Panc1 (cell line): ENCODE measurements around the gene FGGY. TPM values are rescaled to one million over a fixed set of nuclear protein-coding genes. Genes with fewer than 3 reads are reported as not detected.

Experiments
- ATAC-seq: fragments of 200-7000 bp; cut with Tn5 transposase; 2 replicates; pipeline ENCODE4 v1.9.1; 2020; ENCODE audit warnings: mild to moderate bottlenecking, moderate library complexity
- BruUV-seq: library from RNA; stranded (reverse); fragments of 400-500 nt; replicated peaks from 2 replicates; lab custom pipeline; 2021; lab: Mats Ljungman, UMichigan
- CTCF ChIA-PET: fragments of 300-600 bp; sonication (Branson Sonifier 250); formaldehyde crosslinking; loops from one replicate; lab custom pipeline; 2022; ENCODE audit warnings: antibody characterized with exemption; lab: Charles Lee
- POLR2A ChIA-PET: fragments of 300-600 bp; sonication (Branson Sonifier 250); formaldehyde crosslinking; loops from one replicate; lab custom pipeline; 2022; ENCODE audit warnings: antibody characterized with exemption; lab: Charles Lee
- DNase-seq: peaks from one replicate; pipeline ENCODE4 v3.0.0-alpha.2; 2010; ENCODE audit warnings: low read depth, low spot score
- H3K27ac ChIP-seq: 2 replicates; pipeline ENCODE4 v1.5.1; 2011; ENCODE audit warnings: mild to moderate bottlenecking, low read length, inconsistent platforms
- H3K27me3 ChIP-seq: fragments of 200-500 bp; sonication (Bioruptor generic); 2 replicates; pipeline ENCODE4 v1.6.0; 2014; ENCODE audit warnings: low read length, inconsistent platforms; ENCODE audit not compliant: control insufficient read depth, insufficient read depth
- H3K36me3 ChIP-seq: fragments of 200-500 bp; sonication (Bioruptor generic); 2 replicates; pipeline ENCODE4 v1.5.1; 2014; ENCODE audit warnings: inconsistent platforms, mild to moderate bottlenecking, low read length, moderate library complexity; ENCODE audit not compliant: control insufficient read depth, insufficient read depth
- H3K4me1 ChIP-seq: 2 replicates; pipeline ENCODE4 v1.5.1; 2011; ENCODE audit warnings: inconsistent platforms, mild to moderate bottlenecking, low read length, moderate library complexity; ENCODE audit not compliant: control insufficient read depth, insufficient read depth
- H3K4me3 ChIP-seq, 2 experiments: 2 replicates each; pipeline ENCODE4 v1.5.1; 2011 to 2012; ENCODE audit warnings: low read depth in 2 of 2, low read length in 2 of 2, mild to moderate bottlenecking in 2 of 2, inconsistent platforms in 1 of 2, moderate library complexity in 1 of 2
- H3K9me3 ChIP-seq: fragments of 200-500 bp; sonication (Bioruptor generic); 2 replicates; pipeline ENCODE4 v1.5.1; 2014; ENCODE audit warnings: low read depth, mild to moderate bottlenecking, inconsistent platforms, low read length, moderate library complexity; ENCODE audit not compliant: control insufficient read depth, insufficient read depth
- CTCF ChIP-seq: fragments of 450-650 bp; IDR thresholded peaks from 2 replicates; pipeline ENCODE4 v1.5.1; 2017; ENCODE audit warnings: mild to moderate bottlenecking
- POLR2AphosphoS5 ChIP-seq: IDR thresholded peaks from 2 replicates; pipeline ENCODE4 v1.6.1; 2012; ENCODE audit warnings: mild to moderate bottlenecking, low read depth, low read length, moderate library complexity
- SIN3A ChIP-seq: IDR thresholded peaks from 2 replicates; pipeline ENCODE4 v1.6.1; 2012; ENCODE audit warnings: low read depth, mild to moderate bottlenecking, low read length, moderate library complexity, borderline replicate concordance; ENCODE audit not compliant: insufficient read depth
- TCF7L2 ChIP-seq: IDR thresholded peaks from 2 replicates; pipeline ENCODE4 v1.6.1; 2011; ENCODE audit warnings: mild to moderate bottlenecking, low read depth, low read length, inconsistent platforms
- in situ Hi-C: cut with HindIII; loops from 2 replicates; pipeline ENCODE4 v1.10.0; 2016; ENCODE audit warnings: low sequenced_read_pairs, low pct_unique_long_range_greater_than_20kb
- intact Hi-C: fragments of 100-400 bp; cut with micrococcal nuclease; formaldehyde crosslinking; loops from one replicate; pipeline ENCODE4 v1.10.0; 2022; ENCODE audit not compliant: unreplicated experiment
- total RNA-seq: library from RNA; stranded (reverse); gene quantifications from one replicate; pipeline ENCODE4 v1.2.1, GENCODE V29; 2021; ENCODE audit not compliant: unreplicated experiment
- TF ChIP-seq, protein P1 (sequence below), 2 experiments: IDR thresholded peaks; 2 replicates each; pipeline ENCODE4 v1.6.1; 2011 to 2012; ENCODE audit warnings: low read depth in 2 of 2, control low read depth in 1 of 2, low read length in 1 of 2, mild to moderate bottlenecking in 1 of 2, moderate library complexity in 1 of 2; ENCODE audit not compliant: insufficient read depth in 1 of 2

The FGGY gene
- total RNA-seq, 1 experiment from 2014 or later: 15.5 TPM

DNA sequence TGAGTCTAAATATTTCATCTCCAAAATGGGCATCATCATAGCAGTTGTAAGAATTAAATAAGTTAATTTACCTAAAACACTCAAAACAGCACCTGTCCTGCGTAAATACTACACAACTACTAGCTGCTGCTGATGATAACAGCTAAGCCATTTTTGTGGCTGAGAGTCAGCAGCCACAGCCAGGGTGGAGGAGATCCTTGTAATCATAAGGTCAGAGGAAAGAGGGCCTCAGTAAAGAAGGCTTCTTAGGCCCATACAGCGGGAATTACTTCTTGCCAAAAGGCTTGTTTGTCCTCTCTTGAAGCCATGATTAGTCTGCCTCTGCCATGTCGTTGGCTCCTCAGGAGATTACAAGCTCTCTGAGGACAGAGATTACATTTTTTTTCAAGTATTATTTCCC is 245.0 kb downstream of the FGGY start:
- intact Hi-C loops: no loop called here
- TF ChIP-seq TCF7L2 (no peak), CTCF (no peak), POLR2AphosphoS5 (no peak), SIN3A (no peak)
- TF ChIP-seq, protein P1, sequence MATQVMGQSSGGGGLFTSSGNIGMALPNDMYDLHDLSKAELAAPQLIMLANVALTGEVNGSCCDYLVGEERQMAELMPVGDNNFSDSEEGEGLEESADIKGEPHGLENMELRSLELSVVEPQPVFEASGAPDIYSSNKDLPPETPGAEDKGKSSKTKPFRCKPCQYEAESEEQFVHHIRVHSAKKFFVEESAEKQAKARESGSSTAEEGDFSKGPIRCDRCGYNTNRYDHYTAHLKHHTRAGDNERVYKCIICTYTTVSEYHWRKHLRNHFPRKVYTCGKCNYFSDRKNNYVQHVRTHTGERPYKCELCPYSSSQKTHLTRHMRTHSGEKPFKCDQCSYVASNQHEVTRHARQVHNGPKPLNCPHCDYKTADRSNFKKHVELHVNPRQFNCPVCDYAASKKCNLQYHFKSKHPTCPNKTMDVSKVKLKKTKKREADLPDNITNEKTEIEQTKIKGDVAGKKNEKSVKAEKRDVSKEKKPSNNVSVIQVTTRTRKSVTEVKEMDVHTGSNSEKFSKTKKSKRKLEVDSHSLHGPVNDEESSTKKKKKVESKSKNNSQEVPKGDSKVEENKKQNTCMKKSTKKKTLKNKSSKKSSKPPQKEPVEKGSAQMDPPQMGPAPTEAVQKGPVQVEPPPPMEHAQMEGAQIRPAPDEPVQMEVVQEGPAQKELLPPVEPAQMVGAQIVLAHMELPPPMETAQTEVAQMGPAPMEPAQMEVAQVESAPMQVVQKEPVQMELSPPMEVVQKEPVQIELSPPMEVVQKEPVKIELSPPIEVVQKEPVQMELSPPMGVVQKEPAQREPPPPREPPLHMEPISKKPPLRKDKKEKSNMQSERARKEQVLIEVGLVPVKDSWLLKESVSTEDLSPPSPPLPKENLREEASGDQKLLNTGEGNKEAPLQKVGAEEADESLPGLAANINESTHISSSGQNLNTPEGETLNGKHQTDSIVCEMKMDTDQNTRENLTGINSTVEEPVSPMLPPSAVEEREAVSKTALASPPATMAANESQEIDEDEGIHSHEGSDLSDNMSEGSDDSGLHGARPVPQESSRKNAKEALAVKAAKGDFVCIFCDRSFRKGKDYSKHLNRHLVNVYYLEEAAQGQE (IDR thresholded peaks at IDR 0.05; ENCODE audit: insufficient read depth in 1 of 2, low read depth in 2 of 2, low read length in 1 of 2): no peak

DNA sequence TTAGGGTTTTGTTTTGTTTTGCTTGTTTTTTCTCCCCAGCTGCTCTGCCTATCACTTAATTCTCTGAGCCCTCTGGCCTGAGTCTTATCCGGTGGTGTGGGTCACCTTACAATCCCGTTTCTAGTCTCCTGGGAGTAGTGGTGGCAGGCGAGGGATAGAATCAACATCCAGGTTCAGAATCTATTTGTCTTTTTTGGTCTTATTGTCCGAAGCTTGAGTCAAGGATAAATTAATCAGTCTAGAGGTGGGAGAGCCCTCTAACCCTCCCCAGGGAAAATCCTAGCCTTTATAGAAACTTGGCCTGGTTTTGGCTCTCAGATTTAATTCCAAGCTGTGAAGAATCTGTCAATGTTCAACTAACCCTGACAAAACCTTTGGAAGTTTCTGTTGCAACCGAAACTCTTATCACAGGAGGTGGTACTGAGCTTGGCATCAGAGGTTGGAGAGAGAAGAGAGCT is 246.3 kb downstream of the FGGY start:
- CTCF ChIA-PET: no interaction called here
- intact Hi-C loops: no loop called here
- DNase-seq: no peak

More for the DNA sequence above, 245.0 kb downstream of the FGGY start:
- no peaks in the 10 kb centered on the region for H3K9me3 ChIP-seq
- no peak overlapping the region for H3K4me3 ChIP-seq
- no peaks in the 10 kb centered on the region for H3K36me3 ChIP-seq
- BruUV-seq: no TSS peak
- ChIA-PET CTCF (no interaction called here), POLR2A (no interaction called here)
- H3K4me1 ChIP-seq: no peaks in the 10 kb centered on the region
- DNase-seq: no peak
- no peak for ATAC-seq
- no peak overlapping the region for H3K27ac ChIP-seq
- no peaks in the 10 kb centered on the region for H3K27me3 ChIP-seq
- in situ Hi-C loops: no loop called here

More for the DNA sequence above, 246.3 kb downstream of the FGGY start:
- TF ChIP-seq SIN3A (no peak), TCF7L2 (no peak), CTCF (no peak), POLR2AphosphoS5 (no peak)
- TF ChIP-seq, protein P1 (IDR thresholded peaks at IDR 0.05; ENCODE audit: insufficient read depth in 1 of 2, low read depth in 2 of 2, low read length in 1 of 2): no peak
- Histone ChIP-seq H3K27me3 (no peaks in the 10 kb centered on the region), H3K4me3 (no peak overlapping the region), H3K36me3 (no peaks in the 10 kb centered on the region), H3K9me3 (no peaks in the 10 kb centered on the region), H3K4me1 (no peaks in the 10 kb centered on the region), H3K27ac (no peak overlapping the region)
- in situ Hi-C loops: no loop called here
- BruUV-seq: no TSS peak
- POLR2A ChIA-PET: no interaction called here
- ATAC-seq: no peak
